Endothelial cell of umbilical vein (primary cell): ENCODE measurements around the gene DIDO1. TPM values are rescaled to one million over a fixed set of nuclear protein-coding genes. Genes with fewer than 3 reads are reported as not detected.

ENCODE experiments used
- BruUV-seq: library from RNA; stranded (reverse); fragments of 400-500 nt; replicated peaks from 2 replicates; lab custom pipeline; 2021; lab: Mats Ljungman, UMichigan
- CTCF ChIA-PET: fragments of 300-600, 350-600 bp; sonication (Branson Sonifier 250); formaldehyde crosslinking; loops from one replicate; lab custom pipeline; 2021; ENCODE audit warnings: antibody characterized with exemption, inconsistent platforms; lab: Charles Lee
- POLR2A ChIA-PET: fragments of 300-600, 350-600 bp; sonication (Branson Sonifier 250); formaldehyde crosslinking; loops from one replicate; lab custom pipeline; 2021; ENCODE audit warnings: antibody characterized with exemption, inconsistent platforms; lab: Charles Lee
- DNase-seq: peaks from one replicate; pipeline ENCODE4 v3.0.0-alpha.2; 2011; ENCODE audit warnings: low read depth, low spot score
- FAIRE-seq: peaks from 2 replicates; lab custom pipeline; 2011; peaks lifted over from hg19 to GRCh38; lab: Jason Lieb, UNC
- H2AFZ ChIP-seq: 2 replicates; pipeline ENCODE4 v1.6.0; 2012; ENCODE audit warnings: low read depth, low read length, control low read depth, inconsistent platforms
- H3K27ac ChIP-seq: 2 replicates; pipeline ENCODE4 v1.5.1; 2011; ENCODE audit warnings: low read depth, mild to moderate bottlenecking, control low read depth, low read length, moderate library complexity; ENCODE audit not compliant: insufficient read depth
- H3K27me3 ChIP-seq, 2 experiments: 2 replicates each; pipeline versions ENCODE4 v1.6.0 to v1.6.1; 2011; ENCODE audit warnings: low read length in 2 of 2, mixed read lengths in 1 of 2; ENCODE audit not compliant: control insufficient read depth in 2 of 2, insufficient read depth in 2 of 2
- H3K36me3 ChIP-seq, 2 experiments: 2 replicates in 1 of 2; 3 replicates in 1 of 2; pipeline ENCODE4 v1.5.1; 2011; ENCODE audit warnings: low read length in 2 of 2, mild to moderate bottlenecking in 1 of 2, moderate library complexity in 1 of 2; ENCODE audit not compliant: control insufficient read depth in 2 of 2, insufficient read depth in 2 of 2; ENCODE audit errors: extremely low read depth in 1 of 2
- H3K4me1 ChIP-seq: 3 replicates; pipeline ENCODE4 v1.5.1; 2011; ENCODE audit warnings: mild to moderate bottlenecking, low read length; ENCODE audit not compliant: control insufficient read depth, insufficient read depth; ENCODE audit errors: extremely low read depth
- H3K4me2 ChIP-seq: 2 replicates; pipeline ENCODE4 v1.6.1; 2011; ENCODE audit warnings: low read length, control low read depth, mixed read lengths; ENCODE audit not compliant: insufficient read depth
- H3K4me3 ChIP-seq, 3 experiments: fragments of 200-600 bp in 1 of 3; sonication (generic), shearing (Covaris generic) in 1 of 3; replicated peaks in 1 of 3; 2 replicates each; pipeline ENCODE4 v1.5.1; 2011 to 2016; ENCODE audit warnings: control low read depth in 3 of 3, low read length in 3 of 3, mild to moderate bottlenecking in 2 of 3, inconsistent platforms in 1 of 3, low read depth in 1 of 3, moderate library complexity in 1 of 3; ENCODE audit not compliant: insufficient read depth in 1 of 3
- H3K79me2 ChIP-seq: 2 replicates; pipeline ENCODE4 v1.6.0; 2012; ENCODE audit warnings: low read length, inconsistent platforms; ENCODE audit not compliant: control insufficient read depth, insufficient read depth
- H3K9ac ChIP-seq: replicated peaks from 2 replicates; pipeline ENCODE3; 2011; ENCODE audit warnings: low read length, control low read depth; ENCODE audit not compliant: insufficient read depth; ENCODE audit errors: extremely low read depth
- H3K9me1 ChIP-seq: replicated peaks from 3 replicates; pipeline ENCODE4 v1.6.0; 2011; ENCODE audit warnings: mild to moderate bottlenecking, low read length; ENCODE audit not compliant: control insufficient read depth, insufficient read depth; ENCODE audit errors: extremely low read depth
- H3K9me3 ChIP-seq: replicated peaks from 2 replicates; pipeline ENCODE4 v1.5.1; 2012; ENCODE audit warnings: low read length, inconsistent platforms; ENCODE audit not compliant: control insufficient read depth, insufficient read depth
- H4K20me1 ChIP-seq: replicated peaks from 2 replicates; pipeline ENCODE3; 2011; ENCODE audit warnings: mild to moderate bottlenecking, low read length; ENCODE audit not compliant: control insufficient read depth, insufficient read depth; ENCODE audit errors: extremely low read depth
- CTCF ChIP-seq, 2 donors: IDR thresholded peaks; 1 replicate in 1 of 2; 2 replicates in 1 of 2; pipeline ENCODE4 v1.5.1; 2011; ENCODE audit warnings: low read length in 2 of 2, mild to moderate bottlenecking in 2 of 2, moderate library complexity in 2 of 2, control low read depth in 1 of 2, inconsistent platforms in 1 of 2, low read depth in 1 of 2; ENCODE audit not compliant: insufficient read depth in 1 of 2; ENCODE audit errors: extremely low read depth in 1 of 2
- EZH2 ChIP-seq: IDR thresholded peaks from 2 replicates; pipeline ENCODE4 v1.6.1; 2012; ENCODE audit warnings: borderline replicate concordance, low read depth, mild to moderate bottlenecking, moderate library complexity, low read length, inconsistent platforms; ENCODE audit not compliant: severe bottlenecking
- FOS ChIP-seq: IDR thresholded peaks from 2 replicates; pipeline ENCODE4 v1.6.1; 2011; ENCODE audit warnings: mild to moderate bottlenecking, low read length, moderate library complexity, borderline replicate concordance; ENCODE audit not compliant: insufficient read depth
- GATA2 ChIP-seq: IDR thresholded peaks from 2 replicates; pipeline ENCODE4 v1.7.0; 2011; ENCODE audit warnings: low read depth, mild to moderate bottlenecking, moderate library complexity, mixed read lengths, low read length; ENCODE audit not compliant: insufficient read length, insufficient read depth
- JUN ChIP-seq: IDR thresholded peaks from 2 replicates; pipeline ENCODE4 v1.6.1; 2011; ENCODE audit warnings: borderline replicate concordance, low read depth; ENCODE audit not compliant: insufficient read length, insufficient read depth
- MAX ChIP-seq: IDR thresholded peaks from 2 replicates; pipeline ENCODE4 v1.6.1; 2011; ENCODE audit not compliant: insufficient read depth, insufficient read length
- MYC ChIP-seq: IDR thresholded peaks from one replicate; pipeline ENCODE4 v1.6.1; 2011; ENCODE audit warnings: mild to moderate bottlenecking, low read depth, low read length
- POLR2A ChIP-seq: IDR thresholded peaks from 2 replicates; pipeline ENCODE4 v1.6.1; 2012; ENCODE audit warnings: low read depth, mild to moderate bottlenecking, control low read depth, low read length
- POLR2AphosphoS5 ChIP-seq: IDR thresholded peaks from 2 replicates; pipeline ENCODE4 v1.6.1; 2012; ENCODE audit warnings: low read depth, mild to moderate bottlenecking, control low read depth, low read length, moderate library complexity; ENCODE audit not compliant: insufficient read depth
- dilution Hi-C: fragments of 300-500 bp; cut with MboI; formaldehyde crosslinking; loops from one replicate; pipeline ENCODE4 v1.15.0; 2019; ENCODE audit warnings: low sequenced_read_pairs; ENCODE audit not compliant: extremely low pct_ligation_motif_present
- intact Hi-C: fragments of 100-400 bp; cut with micrococcal nuclease; formaldehyde crosslinking; loops from one replicate; pipeline ENCODE4 v1.10.0; 2022
- polyA plus RNA-seq, 4 experiments: library from polyadenylated mRNA; depleted of rRNA in 3 of 4; stranded (reverse) in 3 of 4; unstranded in 1 of 4; fragments of >200 nt; gene quantifications; 2 replicates each; pipeline versions ENCODE4 v1.2.1 to v1.2.3, GENCODE V29; 2011 to 2012; ENCODE audit warnings: missing spikeins in 1 of 4
- total RNA-seq: library from RNA; stranded (reverse); gene quantifications from 2 replicates; pipeline ENCODE4 v1.2.3, GENCODE V29; 2021

DIDO1 gene
- total and polyA plus RNA-seq, 2 donors (not counting 3 experiments of a cell fraction or from before 2014, with no cell fraction given), result 22.1 to 51.2 TPM

GRCh38 chr20:62940875-62941274 is 14.6 kb upstream of the DIDO1 start:
- Histone ChIP-seq H3K27me3 (no peaks in the 10 kb centered on the region), H3K9me1 (no peaks in the 10 kb centered on the region), H3K4me3 (no peak overlapping the region), H3K9me3 (no peaks in the 10 kb centered on the region), H3K4me2 (no peak overlapping the region), H2AFZ (no peak overlapping the region), H3K9ac (no peak overlapping the region), H3K36me3 (peaks cover 8 to 21% of the 10 kb centered on the region in 2 experiments), H4K20me1 (no peaks in the 10 kb centered on the region), H3K4me1 (peaks cover 6% of the 10 kb centered on the region), H3K27ac (no peak overlapping the region), H3K79me2 (peaks cover 54% of the 10 kb centered on the region)
- CTCF ChIA-PET, result no interaction called here
- DNase-seq, result no peak
- no peak for FAIRE-seq
- intact Hi-C loops, result no loop called here
- POLR2A ChIA-PET, result no interaction called here
- dilution Hi-C loops, result no loop called here
- no peak for TF ChIP-seq GATA2
- TF ChIP-seq MAX, result no peak
- TF ChIP-seq JUN, result no peak
- TF ChIP-seq CTCF (IDR thresholded peaks at IDR 0.05; ENCODE audit: extremely low read depth in 1 of 2, insufficient read depth in 1 of 2, low read depth in 1 of 2, low read length in 2 of 2), result no peak
- no peak for TF ChIP-seq POLR2AphosphoS5
- no peak for TF ChIP-seq EZH2
- TF ChIP-seq MYC, result no peak
- no peak for TF ChIP-seq POLR2A
- no peak for TF ChIP-seq FOS
- BruUV-seq, result no TSS peak
